Brain pericyte (primary cell): Measurements from ENCODE around the gene DPP3.
"Not testable (repeated sequence)": the region's sequence is repeated elsewhere in the genome, so short reads cannot be mapped to it uniquely, and the experiment has no call there.

ENCODE experiments used
- DNase-seq: peaks from one replicate; pipeline ENCODE4 v3.0.0-alpha.2; 2012; ENCODE audit warnings: low read depth, low spot score

DPP3 gene

GRCh38 chr11:66480117-66480938 lies at the start of gene DPP3:
DPP3 (plus strand) TSS chr11:66480434; CDS start chr11:66482201, 1,767 bp downstream.
- peak; percentile 88 for DNase-seq

GRCh38 chr11:66431287-66431686 lies 48.9 kb upstream of the DPP3 start:
- DNase-seq, result not testable (repeated sequence)

- not testable (repeated sequence) for DNase-seq
Measured at GRCh38 chr11:66431871-66432329, 48.3 kb upstream of the DPP3 start.

GRCh38 chr11:66432597-66432996 lies 47.6 kb upstream of the DPP3 start:
- no peak for DNase-seq

GRCh38 chr11:66437979-66438503 lies 42.2 kb upstream of the DPP3 start:
- no peak for DNase-seq

- peak; percentile 82 for DNase-seq
Measured at GRCh38 chr11:66438504-66439466, 41.4 kb upstream of the DPP3 start, which contains the start of gene MRPL11. MRPL11 (minus strand) TSS chr11:66438848; CDS start chr11:66438754, 94 bp downstream.

- DNase-seq, result not testable (repeated sequence)
Measured at GRCh38 chr11:66440101-66440939, 39.9 kb upstream of the DPP3 start.

- DNase-seq, result not testable (repeated sequence)
Measured at GRCh38 chr11:66440940-66441282, 39.3 kb upstream of the DPP3 start.

GRCh38 chr11:66443602-66444001 lies 36.6 kb upstream of the DPP3 start:
- DNase-seq, result no peak

- DNase-seq, result no peak
Measured at GRCh38 chr11:66447012-66447411, 33.2 kb upstream of the DPP3 start.

- DNase-seq, result no peak
Measured at GRCh38 chr11:66448523-66448922, 31.7 kb upstream of the DPP3 start.

GRCh38 chr11:66450560-66450959 lies 29.7 kb upstream of the DPP3 start:
- no peak for DNase-seq

GRCh38 chr11:66451663-66452062 lies 28.6 kb upstream of the DPP3 start:
- no peak for DNase-seq

GRCh38 chr11:66454247-66454646 lies 26.0 kb upstream of the DPP3 start:
- DNase-seq, result no peak

- DNase-seq, result no peak
Measured at GRCh38 chr11:66454828-66455227, 25.4 kb upstream of the DPP3 start.

GRCh38 chr11:66457826-66458225 lies 22.4 kb upstream of the DPP3 start:
- no peak for DNase-seq

- DNase-seq, result no peak
Measured at GRCh38 chr11:66459138-66459778, 21.0 kb upstream of the DPP3 start.

GRCh38 chr11:66462010-66462409 lies 18.2 kb upstream of the DPP3 start:
- DNase-seq, result no peak

GRCh38 chr11:66462911-66463310 lies 17.3 kb upstream of the DPP3 start:
- no peak for DNase-seq

- DNase-seq, result not testable (repeated sequence)
Measured at GRCh38 chr11:66464116-66464515, 16.1 kb upstream of the DPP3 start.

GRCh38 chr11:66464916-66465315 lies 15.3 kb upstream of the DPP3 start:
- no peak for DNase-seq
